MM.1S (cell line): ENCODE results near the gene EME2.

Experiments
- CTCF ChIP-seq: fragments of 300-600 bp; sonication (generic); IDR thresholded peaks from 2 replicates; pipeline ENCODE4 v1.5.1; 2016; ENCODE audit warnings: antibody characterized with exemption, low read length, mixed read lengths
- EZH2phosphoT487 ChIP-seq: fragments of 300-600 bp; sonication (generic); IDR thresholded peaks from 2 replicates; pipeline ENCODE4 v1.6.1; 2018; ENCODE audit warnings: antibody characterized with exemption, low read length

GRCh38 chr16:1759511-1759910, 13.1 kb upstream of the EME2 start:
- TF ChIP-seq CTCF, result no peak
- no peak for TF ChIP-seq EZH2phosphoT487
